ENCODE results near the gene SPTBN5. TPM values are rescaled to one million over a fixed set of nuclear protein-coding genes. Genes with fewer than 3 reads are reported as not detected.

SPTBN5 gene
- total RNA-seq, 5 donors from 2014 or later (not counting 1 experiment from before 2014, with no cell fraction given): 1.0 to 4.0 (median 2.2) TPM

- no peaks in the 10 kb centered on the region for H3K9me3 Mint-ChIP-seq
- peaks cover 8 to 9% of the 10 kb centered on the region in 2 donors for H3K27me3 Mint-ChIP-seq
- no peak overlapping the region for H3K27ac Mint-ChIP-seq
- Histone ChIP-seq H3K4me1 (ENCODE audit: control insufficient read depth in 1 of 2, extremely low read depth in 1 of 2, insufficient read depth in 2 of 2, low read length in 2 of 2) (peaks cover 2 to 32% of the 10 kb centered on the region in 2 experiments), H3K27me3 (replicated peaks in 1 of 2; ENCODE audit: control insufficient read depth in 2 of 2, extremely low read depth in 1 of 2, insufficient read depth in 2 of 2, low read length in 1 of 2) (peaks cover 0 to 20% of the 10 kb centered on the region in 2 experiments), H3K27ac (ENCODE audit: low read length) (no peak overlapping the region), H3K9me3 (no peaks in the 10 kb centered on the region), H3K36me3 (ENCODE audit: control insufficient read depth in 2 of 2, extremely low read depth in 1 of 2, insufficient read depth in 1 of 2, low read length in 1 of 2) (no peaks in the 10 kb centered on the region), H3K4me3 (ENCODE audit: control insufficient read depth in 1 of 2, extremely low read depth in 1 of 2, low read length in 1 of 2) (no peak overlapping the region)
- POLR2A ChIA-PET: no interaction called here
- H3K36me3 Mint-ChIP-seq: no peaks in the 10 kb centered on the region
- H3K4me1 Mint-ChIP-seq: peaks cover 22 to 41% (median 23%) of the 10 kb centered on the region in 3 donors
- ATAC-seq (replicated peaks in 1 of 4) (no peak), DNase-seq (no peak)
- CTCF ChIA-PET: no interaction called here
- WGBS (ENCODE audit: insufficient coverage): 95% methylated on average over 14 of the region's 14 CpGs
- H3K4me3 Mint-ChIP-seq: no peak overlapping the region
These were observed 8.0 kb downstream of the SPTBN5 start for GRCh38 chr15:41885841-41886240.

GRCh38 chr15:41885321-41885720 is 8.5 kb downstream of the SPTBN5 start:
- CTCF ChIA-PET: no interaction called here

GRCh38 chr15:41884458-41884857 is 9.4 kb downstream of the SPTBN5 start:
- Mint-ChIP-seq H3K27me3 (peaks cover 13 to 15% of the 10 kb centered on the region in 2 donors), H3K27ac (no peak overlapping the region), H3K4me1 (peaks cover 19 to 37% (median 26%) of the 10 kb centered on the region in 3 donors), H3K4me3 (peak overlapping the region in 1 of 3 donors; percentile 19), H3K9me3 (no peaks in the 10 kb centered on the region), H3K36me3 (no peaks in the 10 kb centered on the region)
- H3K36me3 ChIP-seq (ENCODE audit: control insufficient read depth in 2 of 2, extremely low read depth in 1 of 2, insufficient read depth in 1 of 2, low read length in 1 of 2): no peaks in the 10 kb centered on the region
- CTCF ChIA-PET: no interaction called here
- ATAC-seq (replicated peaks in 1 of 4): no peak
- peaks cover 0 to 34% of the 10 kb centered on the region in 2 experiments for H3K27me3 ChIP-seq (replicated peaks in 1 of 2; ENCODE audit: control insufficient read depth in 2 of 2, extremely low read depth in 1 of 2, insufficient read depth in 2 of 2, low read length in 1 of 2)
- no peak overlapping the region for H3K27ac ChIP-seq (ENCODE audit: low read length)
- POLR2A ChIA-PET: no interaction called here
- H3K4me1 ChIP-seq (ENCODE audit: control insufficient read depth in 1 of 2, extremely low read depth in 1 of 2, insufficient read depth in 2 of 2, low read length in 2 of 2): peaks cover 2 to 32% of the 10 kb centered on the region in 2 experiments
- no peaks in the 10 kb centered on the region for H3K9me3 ChIP-seq
- DNase-seq: no peak
- no peak overlapping the region for H3K4me3 ChIP-seq (ENCODE audit: control insufficient read depth in 1 of 2, extremely low read depth in 1 of 2, low read length in 1 of 2)
- WGBS (ENCODE audit: insufficient coverage): 96% methylated on average over 7 of the region's 7 CpGs

More at GRCh38 chr15:41885321-41885720, 8.5 kb downstream of the SPTBN5 start:
- H3K27ac ChIP-seq (ENCODE audit: low read length): no peak overlapping the region
- H3K27me3 ChIP-seq (replicated peaks in 1 of 2; ENCODE audit: control insufficient read depth in 2 of 2, extremely low read depth in 1 of 2, insufficient read depth in 2 of 2, low read length in 1 of 2): peaks cover 0 to 25% of the 10 kb centered on the region in 2 experiments
- DNase-seq: no peak
- H3K36me3 ChIP-seq (ENCODE audit: control insufficient read depth in 2 of 2, extremely low read depth in 1 of 2, insufficient read depth in 1 of 2, low read length in 1 of 2): no peaks in the 10 kb centered on the region
- H3K4me3 Mint-ChIP-seq: no peak overlapping the region
- peaks cover 23 to 41% (median 26%) of the 10 kb centered on the region in 3 donors for H3K4me1 Mint-ChIP-seq
- H3K36me3 Mint-ChIP-seq: no peaks in the 10 kb centered on the region
- peaks cover 12 to 13% of the 10 kb centered on the region in 2 donors for H3K27me3 Mint-ChIP-seq
- ATAC-seq (replicated peaks in 1 of 4): no peak
- no peak overlapping the region for H3K4me3 ChIP-seq (ENCODE audit: control insufficient read depth in 1 of 2, extremely low read depth in 1 of 2, low read length in 1 of 2)
- H3K27ac Mint-ChIP-seq: no peak overlapping the region
- H3K9me3 ChIP-seq: no peaks in the 10 kb centered on the region
- H3K4me1 ChIP-seq (ENCODE audit: control insufficient read depth in 1 of 2, extremely low read depth in 1 of 2, insufficient read depth in 2 of 2, low read length in 2 of 2): peaks cover 2 to 32% of the 10 kb centered on the region in 2 experiments
- H3K9me3 Mint-ChIP-seq: no peaks in the 10 kb centered on the region
- POLR2A ChIA-PET: no interaction called here

- Histone ChIP-seq H3K4me3 (ENCODE audit: control insufficient read depth in 1 of 2, extremely low read depth in 1 of 2, low read length in 1 of 2) (no peak overlapping the region), H3K27ac (ENCODE audit: low read length) (no peak overlapping the region), H3K27me3 (replicated peaks in 1 of 2; ENCODE audit: control insufficient read depth in 2 of 2, extremely low read depth in 1 of 2, insufficient read depth in 2 of 2, low read length in 1 of 2) (peaks cover 0 to 39% of the 10 kb centered on the region in 2 experiments), H3K4me1 (ENCODE audit: control insufficient read depth in 1 of 2, extremely low read depth in 1 of 2, insufficient read depth in 2 of 2, low read length in 2 of 2) (peaks cover 2 to 22% of the 10 kb centered on the region in 2 experiments), H3K36me3 (ENCODE audit: control insufficient read depth in 2 of 2, extremely low read depth in 1 of 2, insufficient read depth in 1 of 2, low read length in 1 of 2) (no peaks in the 10 kb centered on the region), H3K9me3 (no peaks in the 10 kb centered on the region)
- peak overlapping the region in 1 of 3 donors; percentile 40 for H3K4me3 Mint-ChIP-seq
- ATAC-seq (replicated peaks in 1 of 4): no peak
- whole genome bisulfite sequencing (ENCODE audit: insufficient coverage): 80% methylated on average over 2 of the region's 2 CpGs
- CTCF ChIA-PET: no interaction called here
- H3K27me3 Mint-ChIP-seq: peaks cover 13 to 15% of the 10 kb centered on the region in 2 donors
- no peaks in the 10 kb centered on the region for H3K36me3 Mint-ChIP-seq
- POLR2A ChIA-PET: no interaction called here
- no peak for DNase-seq
- H3K9me3 Mint-ChIP-seq: no peaks in the 10 kb centered on the region
- peak overlapping the region in 1 of 2 donors; percentile 5 for H3K27ac Mint-ChIP-seq
- peaks cover 9 to 27% (median 18%) of the 10 kb centered on the region in 3 donors for H3K4me1 Mint-ChIP-seq
These were observed 10.4 kb downstream of the SPTBN5 start for GRCh38 chr15:41883484-41883825.

GRCh38 chr15:41882689-41883483 is 11.0 kb downstream of the SPTBN5 start:
- H3K27me3 ChIP-seq (replicated peaks in 1 of 2; ENCODE audit: control insufficient read depth in 2 of 2, extremely low read depth in 1 of 2, insufficient read depth in 2 of 2, low read length in 1 of 2): peaks cover 0 to 39% of the 10 kb centered on the region in 2 experiments
- POLR2A ChIA-PET: no interaction called here
- Mint-ChIP-seq H3K9me3 (no peaks in the 10 kb centered on the region), H3K27me3 (peaks cover 13 to 15% of the 10 kb centered on the region in 2 donors), H3K36me3 (no peaks in the 10 kb centered on the region), H3K27ac (peak overlapping the region in 1 of 2 donors; percentile 5), H3K4me1 (peaks cover 6 to 21% (median 16%) of the 10 kb centered on the region in 3 donors), H3K4me3 (peak overlapping the region in 1 of 3 donors; percentile 40)
- H3K4me3 ChIP-seq (ENCODE audit: control insufficient read depth in 1 of 2, extremely low read depth in 1 of 2, low read length in 1 of 2): no peak overlapping the region
- peaks cover 2 to 16% of the 10 kb centered on the region in 2 experiments for H3K4me1 ChIP-seq (ENCODE audit: control insufficient read depth in 1 of 2, extremely low read depth in 1 of 2, insufficient read depth in 2 of 2, low read length in 2 of 2)
- CTCF ChIA-PET: no interaction called here
- no peaks in the 10 kb centered on the region for H3K9me3 ChIP-seq
- WGBS (ENCODE audit: insufficient coverage): 86% methylated on average over 12 of the region's 14 CpGs
- no peaks in the 10 kb centered on the region for H3K36me3 ChIP-seq (ENCODE audit: control insufficient read depth in 2 of 2, extremely low read depth in 1 of 2, insufficient read depth in 1 of 2, low read length in 1 of 2)
- ATAC-seq (replicated peaks in 1 of 4): peak in 1 of 4 experiments; percentile 13
- DNase-seq: no peak
- H3K27ac ChIP-seq (ENCODE audit: low read length): no peak overlapping the region

GRCh38 chr15:41881920-41882688 is 11.7 kb downstream of the SPTBN5 start:
- Mint-ChIP-seq H3K27ac (no peak overlapping the region), H3K36me3 (no peaks in the 10 kb centered on the region), H3K4me1 (peaks cover 6 to 16% (median 15%) of the 10 kb centered on the region in 3 donors), H3K27me3 (peaks cover 13 to 15% of the 10 kb centered on the region in 2 donors), H3K4me3 (peak overlapping the region in 1 of 3 donors; percentile 65), H3K9me3 (no peaks in the 10 kb centered on the region)
- ChIA-PET POLR2A (interaction anchor here in 1 of 2 donors (0.7 kb wide), 1 partner anchor 307 kb away, joined by 3 read pairs; no protein-coding TSS in a partner anchor), CTCF (no interaction called here)
- 19% methylated on average over 49 of the region's 81 CpGs for WGBS (ENCODE audit: insufficient coverage)
- Histone ChIP-seq H3K4me3 (ENCODE audit: control insufficient read depth in 1 of 2, extremely low read depth in 1 of 2, low read length in 1 of 2) (no peak overlapping the region), H3K27ac (ENCODE audit: low read length) (no peak overlapping the region), H3K4me1 (ENCODE audit: control insufficient read depth in 1 of 2, extremely low read depth in 1 of 2, insufficient read depth in 2 of 2, low read length in 2 of 2) (peaks cover 2 to 12% of the 10 kb centered on the region in 2 experiments), H3K27me3 (replicated peaks in 1 of 2; ENCODE audit: control insufficient read depth in 2 of 2, extremely low read depth in 1 of 2, insufficient read depth in 2 of 2, low read length in 1 of 2) (peaks cover 0 to 39% of the 10 kb centered on the region in 2 experiments), H3K36me3 (ENCODE audit: control insufficient read depth in 2 of 2, extremely low read depth in 1 of 2, insufficient read depth in 1 of 2, low read length in 1 of 2) (no peaks in the 10 kb centered on the region), H3K9me3 (no peaks in the 10 kb centered on the region)
- DNase-seq: no peak
- peak; percentile 24 to 55 (median 48) for ATAC-seq (replicated peaks in 1 of 4)
